ENCODE measurements around the gene ART3.

Gene ART3

DNA sequence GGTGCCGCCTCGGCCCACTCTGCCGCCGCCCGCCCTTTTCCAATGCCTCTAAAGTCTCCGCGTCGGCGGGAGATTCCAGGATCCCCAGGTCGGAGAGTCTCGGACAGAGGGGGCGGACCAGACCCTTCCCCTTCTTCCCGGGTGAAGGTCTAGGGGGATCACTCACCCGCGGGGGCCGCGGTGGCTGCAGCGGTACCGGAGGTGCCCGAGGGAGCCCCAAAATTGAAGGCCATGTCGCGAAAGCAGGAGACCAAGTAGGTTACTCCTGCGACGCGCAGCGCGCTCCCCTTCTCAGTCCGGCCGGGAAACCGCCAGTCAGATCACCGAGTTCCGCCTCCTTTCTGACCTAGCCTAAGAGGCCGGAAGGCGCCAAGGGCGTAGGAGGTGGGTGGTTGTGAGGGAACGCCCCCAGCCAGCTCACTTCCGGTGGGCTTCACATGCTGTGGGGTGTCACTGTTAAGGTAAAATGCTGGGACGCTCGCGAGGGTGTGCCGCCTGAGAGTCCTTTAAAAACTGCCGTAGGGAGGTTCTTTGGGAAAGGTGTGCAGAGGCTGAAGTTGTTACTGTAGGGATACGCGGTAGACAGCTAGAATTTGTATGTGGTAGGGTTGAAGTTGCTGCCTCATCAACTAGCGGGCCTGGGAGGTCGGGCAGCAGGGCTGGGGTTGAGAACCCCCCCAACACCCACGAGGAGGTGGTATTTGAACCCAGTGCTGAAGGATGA lies 73.8 kb downstream of the ART3 start, which contains the start of gene NUP54:
Gene NUP54, minus strand, starts transcription at position 256 of the 724 bp plus-strand sequence. Its CDS starts 23 bp downstream, at position 233.
- DNase-seq (ENCODE audit: low read depth): peak; percentile 92

DNA sequence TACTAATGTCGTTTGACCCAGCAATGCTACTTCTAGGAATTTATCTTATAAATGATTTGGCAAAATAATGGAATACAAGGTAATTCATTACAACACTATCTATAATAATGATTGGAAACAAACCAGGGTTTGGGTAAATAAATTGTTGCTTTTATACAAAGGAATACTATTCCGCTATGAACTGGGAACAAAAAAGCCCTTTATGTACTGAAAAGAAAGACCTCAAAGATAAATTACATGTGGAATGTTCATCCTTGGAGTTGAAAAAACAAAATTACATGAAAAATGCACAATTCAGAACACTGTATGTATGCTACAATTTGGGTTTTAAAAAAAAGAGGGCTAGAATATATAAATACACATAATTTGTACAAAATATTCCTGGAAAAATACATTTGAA lies 78.8 kb downstream of the ART3 start:
- no peak for DNase-seq (ENCODE audit: low read depth)

DNA sequence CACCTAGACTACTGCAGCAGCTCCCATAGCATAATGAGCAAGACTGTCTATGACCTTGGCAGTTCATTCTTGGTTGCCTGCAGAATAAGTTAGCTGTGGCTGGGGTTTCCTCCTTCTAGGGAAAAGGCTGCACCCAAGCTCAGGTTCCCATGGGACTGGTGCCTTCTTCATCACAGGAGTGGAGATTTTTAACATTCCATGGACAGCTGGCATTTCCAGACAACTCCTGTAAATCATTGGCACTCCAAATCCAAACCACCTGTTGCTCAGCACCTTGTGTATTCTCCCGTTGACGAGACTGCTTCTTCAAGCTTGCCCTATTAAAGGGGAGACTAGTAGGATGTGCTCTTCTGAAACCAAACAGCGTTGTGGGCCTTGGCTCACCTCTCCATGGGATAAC lies 81.5 kb downstream of the ART3 start:
- DNase-seq (ENCODE audit: low read depth): no peak

DNA sequence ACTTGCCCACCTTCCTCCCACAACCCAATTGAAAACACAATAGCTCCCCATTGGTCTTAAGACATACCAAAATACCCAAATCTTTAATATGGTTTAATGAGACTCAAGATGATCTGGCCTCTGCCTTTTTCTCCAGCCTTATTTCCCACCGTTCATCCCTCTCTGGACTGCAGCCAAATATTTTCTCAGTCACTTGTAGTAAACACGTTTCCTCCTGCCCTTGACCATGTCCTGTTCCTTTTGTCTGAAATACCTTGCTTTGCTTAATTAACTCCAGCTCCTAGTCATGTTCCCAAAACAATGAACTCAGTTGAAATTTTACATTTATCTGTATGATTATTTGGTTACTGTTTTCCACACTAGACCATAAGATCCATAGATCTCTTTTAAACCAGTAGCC lies 82.1 kb downstream of the ART3 start:
- no peak for DNase-seq (ENCODE audit: low read depth)

DNA sequence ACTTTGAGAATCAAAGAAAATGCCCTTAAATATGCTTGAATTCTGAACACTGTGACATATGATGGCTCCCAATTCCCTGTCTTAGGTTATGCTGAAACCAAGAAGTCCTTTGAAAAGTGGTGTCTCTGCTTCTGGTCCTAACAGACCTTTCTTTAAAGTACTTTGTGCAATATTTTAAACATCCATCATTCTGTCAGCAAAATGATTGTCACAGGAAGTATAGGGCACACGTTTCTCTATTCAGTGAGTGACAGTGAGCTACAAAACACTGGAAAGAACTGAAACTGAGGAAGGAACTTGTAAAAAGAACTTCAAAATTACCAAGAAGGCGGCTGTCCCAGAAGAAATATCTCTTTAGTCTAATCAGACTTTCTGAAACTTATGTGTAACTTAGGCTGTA lies 85.8 kb downstream of the ART3 start:
- no peak for DNase-seq (ENCODE audit: low read depth)
